GM18507 (cell line): Measurements from ENCODE around the gene TMEM184B.
"Not testable (repeated sequence)": the region's sequence is repeated elsewhere in the genome, so short reads cannot be mapped to it uniquely, and the experiment has no call there.

Experiments
- DNase-seq: peaks from one replicate; pipeline ENCODE4 v3.0.0; 2011; ENCODE audit warnings: low read depth; ENCODE audit not compliant: insufficient read length; ENCODE audit errors: extremely low spot score
- FAIRE-seq: peaks from 2 replicates; lab custom pipeline; 2011; peaks lifted over from hg19 to GRCh38; lab: Jason Lieb, UNC

Gene TMEM184B

DNA sequence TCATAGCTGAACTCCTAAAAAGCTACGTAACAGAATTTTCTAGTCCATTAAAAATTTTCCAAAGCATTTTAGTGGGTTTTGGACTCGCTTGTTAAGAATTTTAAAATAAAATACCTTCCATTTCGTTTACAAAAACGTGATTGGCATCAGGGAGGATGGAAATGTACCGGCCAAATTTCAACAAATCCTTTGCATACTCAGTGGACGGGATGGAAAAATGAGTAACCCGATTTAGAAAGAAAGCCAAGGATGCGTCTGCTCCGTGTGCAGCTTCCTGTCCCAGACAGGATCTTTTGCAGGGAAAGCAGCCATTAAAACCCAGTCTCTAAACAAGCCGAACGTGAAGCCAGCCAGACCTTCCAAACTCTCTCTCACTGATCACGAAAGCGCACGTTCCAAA, 15.6 kb downstream of the TMEM184B start:
- no peak for FAIRE-seq

DNA sequence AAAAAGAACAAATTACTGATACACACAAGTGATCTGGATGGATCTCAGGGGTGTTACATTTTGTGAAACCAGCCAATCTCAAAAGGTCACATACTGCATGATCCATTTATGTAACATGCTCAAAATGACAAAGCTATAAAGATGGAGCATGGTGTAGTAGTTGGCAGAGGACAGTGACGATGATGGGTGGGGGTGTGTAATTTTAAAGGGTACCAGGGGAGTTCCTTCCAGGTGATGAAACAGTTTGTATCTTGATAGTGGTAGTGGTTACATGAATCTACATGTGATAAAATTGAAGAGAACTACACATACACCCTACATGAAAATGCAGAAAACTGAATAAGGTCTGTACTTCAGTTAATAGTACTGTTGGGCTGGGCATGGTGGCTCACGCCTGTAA, 17.1 kb downstream of the TMEM184B start:
- FAIRE-seq: peak; percentile 15

More for the DNA sequence above, 15.6 kb downstream of the TMEM184B start:
- DNase-seq: no peak

DNA sequence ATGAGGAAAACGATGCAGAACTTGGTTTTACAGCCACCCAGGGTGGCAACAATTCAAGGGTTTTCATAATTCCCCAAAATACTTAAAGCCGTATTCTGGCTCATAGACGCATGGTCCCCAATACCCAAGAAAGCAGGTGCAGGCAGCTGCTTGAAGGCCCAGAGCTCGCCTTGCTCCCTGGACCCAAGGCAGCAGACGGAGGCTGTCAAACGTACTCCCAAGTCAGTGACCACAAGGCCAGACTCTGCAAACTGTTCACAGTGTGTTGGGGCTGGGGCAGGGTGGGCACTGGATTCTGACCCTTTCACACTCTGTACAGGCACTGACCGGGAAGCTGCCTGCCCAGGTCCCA, 21.5 kb downstream of the TMEM184B start:
- no peak for DNase-seq
- no peak for FAIRE-seq

More for the DNA sequence above, 17.1 kb downstream of the TMEM184B start:
- no peak for DNase-seq

DNA sequence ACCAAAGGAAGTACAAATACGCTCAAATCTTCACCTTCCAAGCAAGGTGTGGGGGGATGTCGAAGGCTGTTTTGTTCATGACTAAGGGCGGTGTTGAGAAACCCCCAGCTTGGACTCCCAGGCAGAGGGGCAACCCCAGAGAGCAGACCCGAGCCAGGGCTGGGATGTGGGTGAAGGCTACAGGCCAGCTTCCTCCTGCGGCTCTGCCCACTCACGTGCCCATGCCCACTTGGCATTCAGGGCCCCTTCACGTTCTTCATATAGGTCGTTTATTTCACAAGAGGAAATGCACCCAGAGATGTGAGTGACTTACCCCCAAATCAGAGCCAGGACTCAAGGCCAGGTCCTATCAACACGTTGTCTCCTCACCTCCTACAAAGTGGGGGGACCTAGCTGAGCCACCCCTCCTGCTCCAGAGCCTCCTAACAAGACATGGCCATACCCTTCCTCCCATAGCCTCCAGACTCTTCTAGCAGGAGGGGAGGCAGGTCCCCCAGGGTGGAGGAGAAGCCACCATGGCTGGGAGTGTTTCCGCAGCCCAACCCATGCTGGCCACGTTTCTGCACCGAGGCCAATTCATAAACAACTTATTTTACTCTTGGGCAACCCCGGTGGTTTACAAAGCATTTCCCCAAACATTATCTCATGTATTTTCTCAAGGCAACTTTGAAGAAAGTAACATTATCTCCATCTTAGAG, 22.0 kb downstream of the TMEM184B start:
- no peak for FAIRE-seq
- no peak for DNase-seq

DNA sequence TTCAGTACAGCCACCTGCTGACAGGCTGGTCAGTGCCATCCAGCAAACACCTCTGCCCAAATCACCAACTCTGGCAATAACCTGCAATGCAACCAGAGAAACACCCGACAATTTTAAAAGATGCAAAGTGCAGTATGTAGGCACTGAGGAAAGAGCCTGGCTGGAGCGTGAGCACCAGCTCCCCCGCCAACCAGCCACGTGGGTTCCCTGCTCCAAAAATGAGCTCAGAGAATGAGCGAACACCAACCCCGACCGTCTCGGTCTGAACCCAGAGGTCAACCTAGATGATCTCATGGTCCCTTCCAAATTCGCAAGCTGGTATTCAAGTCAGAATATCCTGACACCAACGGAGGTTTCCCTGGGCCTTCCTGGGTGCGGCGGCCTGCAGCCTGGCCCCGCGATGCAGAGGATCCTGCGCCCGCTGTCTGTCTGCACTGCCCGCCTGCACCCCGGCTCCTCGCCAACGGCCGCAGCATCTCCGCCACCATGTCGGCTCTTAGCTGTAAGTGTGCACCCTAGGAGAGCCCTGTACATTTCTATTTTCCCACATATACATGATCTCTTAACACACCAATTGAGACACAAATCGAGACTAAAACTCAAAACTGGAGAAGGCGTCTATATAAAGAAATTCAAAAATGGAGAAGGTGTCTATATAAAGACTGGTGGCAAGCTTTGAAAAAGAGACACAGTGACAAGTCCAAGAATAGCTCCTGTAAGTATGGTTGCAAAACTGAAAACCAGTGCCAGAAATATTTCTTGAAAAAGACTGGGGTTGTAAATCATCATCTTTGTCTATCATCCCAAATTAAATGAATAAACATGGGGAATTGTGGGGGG, 22.8 kb downstream of the TMEM184B start:
- FAIRE-seq (no peak), DNase-seq (no peak)

DNA sequence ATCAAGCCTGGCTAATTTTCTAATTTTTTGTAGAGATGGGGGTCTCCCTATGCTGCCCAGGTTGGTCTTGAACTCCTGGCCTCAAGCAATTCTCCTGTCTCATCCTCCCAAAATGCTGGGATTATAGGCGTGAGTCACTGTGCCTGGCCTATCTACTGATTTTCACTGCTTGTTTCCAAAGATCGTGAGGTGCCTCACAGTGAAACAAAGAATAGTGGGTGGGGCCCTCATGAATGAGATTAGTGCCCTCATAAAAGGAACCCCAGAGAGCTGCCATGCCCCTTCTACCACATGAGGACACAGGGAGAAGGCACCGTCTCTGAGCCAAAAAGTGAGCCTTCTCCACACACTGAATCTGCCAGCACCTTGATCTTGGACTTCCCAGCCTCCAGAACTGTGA, 23.5 kb downstream of the TMEM184B start:
- FAIRE-seq: no peak

DNA sequence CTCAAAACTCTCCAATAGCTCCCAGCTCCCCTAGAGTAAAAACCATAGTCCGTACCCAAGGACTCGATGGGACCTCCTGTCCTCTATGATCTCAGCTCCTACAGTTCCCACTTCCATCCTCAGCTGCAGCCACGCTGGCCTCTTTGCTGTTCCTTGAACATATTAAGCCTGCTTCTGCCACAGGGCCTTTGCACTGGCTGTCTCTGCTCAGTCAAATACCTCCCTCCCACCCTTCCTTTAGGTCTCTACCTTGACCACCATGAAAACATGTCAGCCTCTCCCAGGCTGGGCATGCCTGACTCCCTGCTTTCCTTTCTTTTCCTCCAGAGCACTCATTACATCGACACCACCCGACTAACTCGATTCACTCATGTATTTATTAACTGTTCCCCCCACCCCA, 24.5 kb downstream of the TMEM184B start:
- FAIRE-seq (no peak), DNase-seq (no peak)

More for the DNA sequence above, 23.5 kb downstream of the TMEM184B start:
- no peak for DNase-seq

DNA sequence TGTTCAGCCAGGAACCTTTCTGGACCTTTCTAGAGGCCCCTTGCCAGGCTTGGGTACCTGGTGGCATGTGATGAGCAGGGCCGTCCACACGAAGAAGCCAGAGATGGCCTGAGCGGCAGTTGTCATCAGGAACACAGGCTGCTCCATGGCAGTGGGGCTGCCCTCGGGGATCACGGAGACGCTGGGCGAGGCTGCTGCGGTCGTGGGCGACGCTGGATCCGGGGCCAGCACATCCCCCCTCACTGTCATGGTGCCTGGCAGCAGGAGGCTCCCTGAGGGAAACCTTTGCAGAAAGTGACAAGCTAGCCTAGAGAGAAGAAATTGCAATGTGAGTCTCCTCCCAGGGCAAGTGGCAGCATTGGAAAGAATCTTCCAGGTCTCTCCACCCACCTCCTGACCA, 25.1 kb downstream of the TMEM184B start:
- no peak for DNase-seq
- no peak for FAIRE-seq

DNA sequence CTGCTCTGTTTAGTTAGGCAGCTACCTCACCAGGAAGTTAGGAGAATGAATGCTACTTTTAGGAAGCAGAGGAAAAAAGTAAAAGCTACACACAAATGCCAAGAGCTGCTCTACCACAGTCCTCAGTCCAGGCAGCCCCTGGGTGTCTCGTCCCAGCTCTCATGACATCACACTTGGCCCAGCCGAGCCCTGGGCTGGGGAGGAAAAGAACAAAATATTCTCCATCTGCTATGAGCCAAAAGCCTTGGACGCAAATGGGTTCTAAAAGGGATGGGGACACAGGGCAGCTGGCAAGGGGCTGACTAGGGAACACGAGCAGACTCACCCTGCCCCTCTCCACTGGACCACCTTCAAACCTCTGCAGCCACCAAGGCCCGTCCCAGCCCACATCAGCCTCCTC, 26.1 kb downstream of the TMEM184B start:
- no peak for FAIRE-seq
- no peak for DNase-seq

DNA sequence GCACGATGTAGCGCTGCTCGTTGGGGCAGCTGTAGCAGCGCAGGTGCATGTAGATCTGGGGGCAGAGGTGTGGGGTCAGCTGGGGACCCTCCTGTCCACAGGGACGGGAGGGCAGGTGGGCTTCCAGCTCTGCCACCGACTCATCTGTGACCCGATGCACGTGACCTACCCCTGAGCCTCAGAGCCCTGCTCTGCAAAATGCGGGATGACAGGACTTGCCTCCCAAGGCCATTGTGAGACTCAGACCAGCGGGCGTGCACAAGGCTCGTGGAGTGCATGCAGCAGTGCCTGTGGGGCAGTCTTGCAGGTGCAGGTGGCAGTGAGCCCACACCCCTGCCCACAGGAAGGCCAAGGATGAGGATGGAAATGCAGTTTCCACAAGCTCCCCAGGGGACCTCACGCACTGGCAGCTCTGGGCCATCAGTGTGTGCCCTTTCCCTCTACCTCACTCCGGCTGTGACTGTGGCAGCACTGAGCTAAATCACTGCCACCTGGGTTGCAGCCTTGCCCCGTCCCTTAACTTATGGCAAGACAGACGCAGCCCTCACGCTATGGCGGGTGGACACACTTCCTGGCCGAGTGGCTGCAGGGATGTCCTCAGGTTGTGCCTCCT, 26.7 kb downstream of the TMEM184B start:
- FAIRE-seq (no peak), DNase-seq (no peak)

DNA sequence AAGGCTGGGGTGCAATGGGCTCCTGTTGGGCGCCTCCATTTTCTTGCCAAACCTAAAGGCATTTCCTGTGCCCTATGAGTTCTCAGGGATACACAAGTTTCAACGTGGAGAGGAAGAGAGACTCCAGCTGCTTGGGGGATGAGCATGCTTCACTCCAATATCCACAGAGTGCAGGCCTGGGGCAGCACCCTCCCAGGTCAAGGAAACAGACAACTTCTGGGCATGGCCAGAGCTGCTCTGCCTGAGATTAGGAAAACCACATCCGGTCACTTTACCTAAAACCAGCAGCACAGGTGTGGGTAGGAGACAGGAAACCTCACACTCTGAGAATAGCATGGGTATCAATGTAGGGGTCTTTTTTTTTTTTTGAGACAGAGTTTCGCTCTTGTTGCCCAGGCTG, 28.7 kb downstream of the TMEM184B start:
- FAIRE-seq (peak; percentile 68), DNase-seq (no peak)

DNA sequence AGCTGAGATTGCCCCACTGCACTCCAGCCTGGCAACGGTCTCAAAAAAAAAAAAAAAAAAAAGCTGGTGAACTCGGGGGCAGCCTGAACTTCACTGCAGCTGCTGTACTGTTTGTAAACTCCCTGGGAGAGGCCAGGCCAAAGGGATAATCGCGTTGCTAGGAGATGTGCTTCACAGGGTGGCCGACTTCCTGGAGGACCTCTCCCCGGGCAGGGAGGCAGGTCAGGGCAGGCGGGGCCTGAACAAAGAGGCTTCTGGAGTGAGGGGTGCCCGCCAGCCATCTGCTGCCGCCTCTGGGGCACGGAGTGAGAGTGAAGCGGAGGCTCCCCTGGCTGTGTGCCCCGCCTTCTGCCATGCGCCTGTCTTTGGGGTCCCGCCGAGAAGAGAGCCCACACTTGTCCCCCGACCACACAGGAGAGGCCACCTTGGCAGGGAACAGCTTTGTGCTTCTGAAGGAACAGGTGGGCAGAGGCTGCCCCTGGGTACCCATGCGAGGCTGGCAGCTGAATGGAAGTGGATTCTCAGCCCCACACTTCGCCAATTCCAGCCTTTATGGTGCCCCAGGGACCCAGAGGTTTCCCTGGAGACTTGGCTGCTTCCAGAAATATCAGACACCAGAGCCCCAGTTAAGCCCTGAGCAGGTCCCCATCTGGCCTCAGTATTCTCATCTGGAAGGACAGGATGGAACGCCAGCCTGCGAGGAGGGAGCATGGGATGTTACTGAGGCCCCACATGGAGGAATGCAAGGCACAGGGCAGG, 29.6 kb downstream of the TMEM184B start:
- no peak for FAIRE-seq
- DNase-seq: no peak

DNA sequence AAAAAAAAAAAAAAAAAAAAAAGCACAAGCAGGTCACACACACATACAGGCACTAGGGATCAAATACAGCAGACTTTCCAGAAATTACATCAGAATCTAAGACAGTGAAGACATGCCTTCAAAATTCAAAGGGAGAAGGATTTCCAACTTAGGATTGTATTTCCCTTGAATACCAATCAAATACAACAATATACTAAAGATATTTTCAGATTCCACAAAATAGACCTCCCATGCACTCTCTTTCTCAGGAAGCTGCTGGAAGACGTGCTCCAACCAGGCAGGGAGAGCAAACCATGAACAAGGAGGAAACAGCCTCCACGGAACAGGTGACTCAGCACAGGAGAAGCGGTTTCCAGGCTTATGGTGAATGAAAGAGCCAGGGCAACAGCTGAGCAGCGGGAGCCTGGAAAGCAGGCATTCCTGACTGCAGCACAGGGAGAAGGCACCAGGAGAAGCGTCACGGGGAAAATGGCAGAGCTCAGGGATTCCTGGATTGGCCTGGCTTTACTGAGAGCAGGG, 32.0 kb downstream of the TMEM184B start:
- no peak for FAIRE-seq
- no peak for DNase-seq

DNA sequence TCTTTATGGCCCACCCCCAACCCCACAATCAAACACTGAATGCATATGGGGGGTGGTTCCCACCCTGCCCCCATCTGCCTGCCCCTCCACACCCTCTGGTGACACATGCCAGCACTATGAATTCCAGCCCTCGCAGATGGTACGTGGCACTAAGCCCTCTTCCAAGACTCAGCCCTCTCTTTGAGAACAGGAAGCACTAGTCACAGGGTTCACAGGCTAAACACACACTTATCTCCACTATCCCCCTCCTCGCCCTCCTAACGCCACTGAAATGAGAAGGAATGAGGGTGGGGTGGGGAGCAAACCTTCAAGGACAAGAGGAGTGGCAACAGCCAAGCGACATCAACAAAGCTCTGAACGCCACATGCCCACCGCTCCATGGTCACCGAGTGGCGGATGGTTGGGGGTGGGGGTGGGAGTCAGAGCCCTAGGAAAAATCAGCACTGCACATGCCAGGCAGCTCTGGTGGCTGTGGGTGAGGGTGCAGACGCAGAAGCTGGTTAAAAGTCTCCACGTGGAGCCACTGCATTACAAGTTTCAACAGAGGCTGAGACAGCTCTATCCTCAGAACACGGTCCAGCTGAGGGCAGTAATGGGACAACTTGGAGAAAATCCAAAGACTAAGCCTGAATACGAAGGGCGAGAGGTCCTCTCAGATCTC, 33.6 kb downstream of the TMEM184B start:
- FAIRE-seq: no peak

DNA sequence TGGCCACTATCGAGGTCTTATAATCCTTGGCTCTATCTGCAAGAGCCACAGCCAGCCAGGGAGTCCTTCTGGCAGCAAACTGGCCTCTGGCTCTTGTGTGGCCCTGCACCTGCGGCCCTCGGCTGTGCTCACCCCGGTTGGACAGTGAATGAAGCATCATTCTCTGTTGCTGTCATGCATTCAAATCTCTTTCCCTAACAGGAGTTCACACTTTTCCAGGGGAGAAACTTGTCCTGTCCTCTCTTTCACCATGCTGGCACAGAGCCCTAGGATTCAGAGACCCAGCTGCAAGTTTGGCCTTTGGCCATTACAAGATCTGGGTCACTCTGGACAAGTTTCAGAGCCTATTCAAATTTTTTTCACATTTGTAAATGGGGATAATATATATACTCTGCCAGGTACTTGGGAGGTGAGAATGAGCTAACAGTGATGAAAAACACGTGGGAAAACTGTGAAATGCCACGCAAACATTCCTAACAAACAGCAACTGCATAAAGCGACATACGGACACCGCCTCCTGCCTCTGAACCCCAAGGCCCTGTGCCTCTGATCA, 34.2 kb downstream of the TMEM184B start:
- DNase-seq: no peak
- no peak for FAIRE-seq

More for the DNA sequence above, 33.6 kb downstream of the TMEM184B start:
- DNase-seq: no peak

DNA sequence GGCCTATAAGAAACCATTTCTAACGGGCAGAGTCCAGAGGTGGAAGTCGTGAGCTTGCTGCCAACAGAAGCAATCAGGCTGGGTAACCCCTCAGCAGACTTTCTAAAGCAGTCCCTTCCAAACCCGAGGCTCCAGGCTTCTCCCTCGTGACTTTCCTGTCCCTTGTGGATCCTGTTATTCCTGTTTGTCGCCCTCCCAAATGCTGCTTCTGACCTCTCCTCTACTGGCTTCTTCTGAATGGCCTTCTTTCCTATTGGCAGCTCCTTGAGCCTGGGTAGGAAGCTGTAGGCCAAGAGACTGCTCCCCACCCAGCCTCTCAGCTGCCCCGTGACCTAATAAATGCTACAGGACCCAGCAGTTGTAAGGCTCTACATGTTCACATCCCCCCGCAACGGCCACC, 36.0 kb downstream of the TMEM184B start:
- DNase-seq (no peak), FAIRE-seq (no peak)

DNA sequence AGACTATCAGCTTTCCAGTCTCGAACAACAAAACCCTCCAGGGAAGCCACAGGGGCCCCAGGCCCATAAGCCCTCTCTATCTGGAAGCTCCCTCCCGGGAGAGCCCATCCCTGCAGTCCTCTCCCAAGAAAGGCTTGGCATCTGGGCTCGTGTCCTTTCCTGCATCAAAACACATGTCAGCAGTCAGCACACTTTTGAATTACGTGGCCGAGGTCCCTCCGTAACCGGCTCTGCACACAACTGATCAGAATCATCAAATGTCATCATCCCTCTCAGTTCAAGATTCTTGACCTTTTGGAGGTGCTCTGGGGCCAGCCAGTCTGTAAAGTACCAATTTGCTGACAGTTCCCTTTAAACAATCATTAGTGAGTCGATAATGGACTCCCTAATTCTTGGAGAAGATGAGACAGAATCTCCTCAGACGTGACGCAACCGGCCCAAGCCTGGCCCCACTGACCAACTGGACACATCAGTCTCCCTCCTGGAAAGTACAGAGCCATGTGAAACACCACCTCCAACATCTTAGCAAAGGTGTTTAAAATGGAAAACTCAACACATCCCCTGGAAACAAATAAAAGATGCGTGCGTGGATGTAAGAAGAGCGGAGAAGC, 37.5 kb downstream of the TMEM184B start:
- FAIRE-seq (no peak), DNase-seq (no peak)

DNA sequence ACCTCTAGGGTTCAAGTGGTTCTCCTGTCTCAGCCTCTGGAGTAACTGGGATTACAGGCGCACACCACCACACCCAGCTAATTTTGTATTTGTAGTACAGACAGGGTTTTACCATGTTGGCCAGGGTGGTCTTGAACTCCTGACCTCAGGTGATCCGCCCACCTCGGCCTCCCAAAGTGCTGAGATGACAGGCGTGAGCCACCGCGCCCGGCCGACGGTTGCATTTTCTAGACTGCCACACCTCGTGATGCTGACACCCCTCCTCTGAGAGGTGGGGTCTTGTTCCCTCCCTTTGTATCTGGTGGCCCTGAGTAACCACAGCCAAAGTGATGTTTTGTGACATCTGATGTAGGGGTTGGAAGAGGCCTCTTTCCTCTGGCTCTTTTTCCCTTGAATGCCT, 39.0 kb downstream of the TMEM184B start:
- not testable (repeated sequence) for DNase-seq, FAIRE-seq
